Nephron (organoid): ENCODE measurements around the gene RNF13.

Experiments
- H3K27ac Mint-ChIP-seq, 3 experiments: 2 replicates each; pipeline ENCODE4 v1.8.0; 2020; ENCODE audit warnings: mixed read lengths in 3 of 3, mild to moderate bottlenecking in 2 of 3, moderate library complexity in 1 of 3
- H3K27me3 Mint-ChIP-seq: 2 replicates; pipeline ENCODE4 v1.8.0; 2021; ENCODE audit warnings: low read depth, mild to moderate bottlenecking, moderate library complexity, mixed read lengths
- H3K36me3 Mint-ChIP-seq: 2 replicates; pipeline ENCODE4 v1.8.0; 2020; ENCODE audit warnings: low read depth, mixed read lengths
- H3K4me1 Mint-ChIP-seq: 2 replicates; pipeline ENCODE4 v1.8.0; 2020; ENCODE audit warnings: mixed read lengths
- H3K4me3 Mint-ChIP-seq, 3 experiments: 2 replicates each; pipeline ENCODE4 v1.8.0; 2020; ENCODE audit warnings: mild to moderate bottlenecking in 3 of 3, mixed read lengths in 3 of 3, moderate library complexity in 2 of 3
- H3K9me3 Mint-ChIP-seq: 2 replicates; pipeline ENCODE4 v1.8.0; 2020; ENCODE audit warnings: mixed read lengths
- CTCF ChIP-seq, 3 experiments: fragments of 200-600 bp; sonication (generic); IDR thresholded peaks; one replicate each; pipeline ENCODE4 v1.5.0; 2021; ENCODE audit warnings: antibody characterized with exemption in 3 of 3; ENCODE audit not compliant: unreplicated experiment in 3 of 3

RNF13 gene

GRCh38 chr3:149813367-149814281 lies 609 bp downstream of the RNF13 start:
- H3K9me3 Mint-ChIP-seq = no peaks in the 10 kb centered on the region
- TF ChIP-seq CTCF (IDR thresholded peaks at IDR 0.05; ENCODE audit: unreplicated experiment in 3 of 3) = no peak
- peak overlapping the region; percentile 99 for H3K27ac Mint-ChIP-seq
- H3K27me3 Mint-ChIP-seq = no peaks in the 10 kb centered on the region
- H3K4me3 Mint-ChIP-seq = peak overlapping the region; percentile 98 to 100 (median 100)
- H3K4me1 Mint-ChIP-seq = peaks cover 39% of the 10 kb centered on the region
- H3K36me3 Mint-ChIP-seq = no peaks in the 10 kb centered on the region

- no peak overlapping the region for H3K27ac Mint-ChIP-seq
- peaks cover 1% of the 10 kb centered on the region for H3K9me3 Mint-ChIP-seq
- TF ChIP-seq CTCF (IDR thresholded peaks at IDR 0.05; ENCODE audit: unreplicated experiment in 3 of 3) = no peak
- peaks cover 39% of the 10 kb centered on the region for H3K4me1 Mint-ChIP-seq
- H3K27me3 Mint-ChIP-seq = no peaks in the 10 kb centered on the region
- peaks cover 6% of the 10 kb centered on the region for H3K36me3 Mint-ChIP-seq
- peak overlapping the region; percentile 22 to 59 (median 38) for H3K4me3 Mint-ChIP-seq
These were observed 2.3 kb downstream of the RNF13 start for GRCh38 chr3:149815321-149815720.

DNA sequence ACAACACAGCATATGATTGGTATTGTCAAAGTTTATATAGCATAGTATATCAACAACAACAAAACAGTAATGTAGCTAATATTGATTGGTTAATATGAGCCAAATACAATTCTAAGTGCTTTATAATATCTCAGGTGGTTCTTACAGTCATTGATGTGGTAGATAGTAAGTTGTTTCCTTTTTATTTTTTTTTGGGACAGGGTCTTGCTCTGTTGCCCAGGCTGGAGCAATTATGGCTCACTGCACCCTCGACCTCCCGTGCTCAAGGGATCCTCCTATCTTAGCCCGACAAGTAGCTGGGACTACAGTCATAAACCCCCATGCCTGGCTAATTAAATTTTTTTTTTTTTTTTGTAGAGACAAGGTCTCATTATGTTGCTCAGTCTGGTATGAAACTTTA lies 2.7 kb downstream of the RNF13 start:
- no peak for TF ChIP-seq CTCF (IDR thresholded peaks at IDR 0.05; ENCODE audit: unreplicated experiment in 3 of 3)
- H3K36me3 Mint-ChIP-seq = peaks cover 8% of the 10 kb centered on the region
- no peak overlapping the region for H3K27ac Mint-ChIP-seq
- H3K27me3 Mint-ChIP-seq = no peaks in the 10 kb centered on the region
- H3K4me3 Mint-ChIP-seq = peak overlapping the region; percentile 17 to 47 (median 18)
- peaks cover 39% of the 10 kb centered on the region for H3K4me1 Mint-ChIP-seq
- H3K9me3 Mint-ChIP-seq = peaks cover 2% of the 10 kb centered on the region

DNA sequence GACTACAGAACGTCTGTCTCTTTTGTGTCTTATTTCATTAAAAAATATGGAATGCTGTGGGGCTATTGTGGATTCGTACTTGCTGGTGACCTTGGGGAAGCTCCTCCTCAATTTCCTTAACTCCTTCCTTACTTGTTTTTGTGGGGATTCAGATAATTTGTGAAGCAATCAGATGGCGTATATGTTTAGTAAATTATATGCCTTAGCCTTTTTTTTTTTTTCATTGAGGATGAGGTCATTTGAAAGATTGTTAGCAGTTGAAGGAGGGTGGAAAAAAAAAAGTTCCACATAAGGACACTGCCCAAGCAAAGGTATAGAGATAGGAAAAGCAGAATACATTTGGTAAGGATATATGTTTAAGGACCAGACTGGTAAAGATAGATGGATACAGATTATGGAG lies 3.3 kb downstream of the RNF13 start:
- H3K27me3 Mint-ChIP-seq = no peaks in the 10 kb centered on the region
- peaks cover 39% of the 10 kb centered on the region for H3K4me1 Mint-ChIP-seq

DNA sequence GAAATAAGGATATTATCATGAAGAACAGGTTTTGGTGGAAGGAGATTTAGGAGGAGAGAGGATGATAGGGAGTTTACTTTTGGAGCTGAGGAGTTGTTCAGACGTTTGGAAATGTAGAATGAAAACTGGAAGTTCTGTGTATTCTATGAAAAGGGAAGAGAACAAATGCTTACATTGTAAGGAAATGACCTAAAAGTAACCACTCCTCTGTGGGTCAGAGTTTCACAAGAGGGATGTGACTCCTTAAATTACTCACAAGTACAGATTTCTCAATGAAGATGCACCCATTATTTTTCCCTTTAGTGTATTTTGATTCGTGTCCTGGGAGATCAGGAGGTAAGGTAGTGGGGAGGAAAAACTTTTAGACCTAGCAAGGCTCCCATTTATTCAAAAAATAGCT lies 4.0 kb downstream of the RNF13 start:
- Mint-ChIP-seq H3K36me3 (peaks cover 15% of the 10 kb centered on the region), H3K27ac (no peak overlapping the region), H3K4me3 (no peak overlapping the region), H3K4me1 (peaks cover 38% of the 10 kb centered on the region), H3K9me3 (peaks cover 9% of the 10 kb centered on the region), H3K27me3 (no peaks in the 10 kb centered on the region)
- TF ChIP-seq CTCF (IDR thresholded peaks at IDR 0.05; ENCODE audit: unreplicated experiment in 3 of 3) = no peak

More for the DNA sequence above, 3.3 kb downstream of the RNF13 start:
- no peak for TF ChIP-seq CTCF (IDR thresholded peaks at IDR 0.05; ENCODE audit: unreplicated experiment in 3 of 3)
- Mint-ChIP-seq H3K4me3 (peak overlapping the region in 1 of 3 experiments; percentile 18), H3K9me3 (peaks cover 4% of the 10 kb centered on the region), H3K27ac (no peak overlapping the region), H3K36me3 (peaks cover 8% of the 10 kb centered on the region)

- peaks cover 19% of the 10 kb centered on the region for H3K9me3 Mint-ChIP-seq
- H3K4me1 Mint-ChIP-seq = peaks cover 22% of the 10 kb centered on the region
- no peak for TF ChIP-seq CTCF (IDR thresholded peaks at IDR 0.05; ENCODE audit: unreplicated experiment in 3 of 3)
- no peak overlapping the region for H3K27ac Mint-ChIP-seq
- no peaks in the 10 kb centered on the region for H3K27me3 Mint-ChIP-seq
- no peak overlapping the region for H3K4me3 Mint-ChIP-seq
- H3K36me3 Mint-ChIP-seq = peaks cover 27% of the 10 kb centered on the region
These were observed 6.4 kb downstream of the RNF13 start for GRCh38 chr3:149819432-149819831.
